ENCODE results near the gene SLC22A23. TPM values are rescaled to one million over a fixed set of nuclear protein-coding genes. Genes with fewer than 3 reads are reported as not detected.

SLC22A23 gene
- total RNA-seq, 2 donors from 2014 or later, result 53.1 to 129 TPM

DNA sequence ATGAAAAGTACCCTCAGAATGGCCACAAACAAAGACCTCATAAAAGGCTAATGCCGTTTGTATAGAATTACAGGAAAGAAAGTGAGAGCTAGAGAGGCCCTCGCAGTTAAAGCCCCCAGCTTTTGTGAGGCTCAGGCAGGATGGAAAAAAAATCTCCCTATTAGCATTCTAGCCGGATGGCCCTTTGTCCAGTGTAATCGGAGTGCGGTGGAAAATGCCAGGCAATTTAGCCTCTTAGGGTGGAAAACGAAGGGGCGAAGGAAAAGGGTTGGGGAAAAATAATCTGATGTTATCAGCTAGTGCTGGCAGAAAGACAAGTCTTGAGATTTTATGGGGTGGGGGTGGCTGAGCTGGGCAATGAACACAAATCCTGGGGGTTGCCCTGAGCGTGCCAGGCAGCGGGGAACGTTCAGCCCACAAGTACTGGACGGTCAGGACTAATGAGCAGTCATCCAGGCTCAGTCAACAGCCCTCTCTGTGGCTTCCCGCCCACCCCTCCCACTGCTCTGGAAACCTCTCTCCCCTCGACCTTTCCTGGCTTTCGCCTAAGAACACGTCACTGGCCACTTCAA is 105.7 kb downstream of the SLC22A23 start:
- H3K27me3 ChIP-seq (replicated peaks; ENCODE audit: insufficient read depth), result no peaks in the 10 kb centered on the region
- no peaks in the 10 kb centered on the region for H3K9me3 ChIP-seq
- 26% methylated on average over 15 of the region's 15 CpGs for WGBS
- peaks cover 11% of the 10 kb centered on the region for H3K4me1 ChIP-seq (replicated peaks)
- no peak overlapping the region for H3K4me3 ChIP-seq
- DNase-seq (ENCODE audit: low spot score), result peak; percentile 36
- TF ChIP-seq, protein P1, sequence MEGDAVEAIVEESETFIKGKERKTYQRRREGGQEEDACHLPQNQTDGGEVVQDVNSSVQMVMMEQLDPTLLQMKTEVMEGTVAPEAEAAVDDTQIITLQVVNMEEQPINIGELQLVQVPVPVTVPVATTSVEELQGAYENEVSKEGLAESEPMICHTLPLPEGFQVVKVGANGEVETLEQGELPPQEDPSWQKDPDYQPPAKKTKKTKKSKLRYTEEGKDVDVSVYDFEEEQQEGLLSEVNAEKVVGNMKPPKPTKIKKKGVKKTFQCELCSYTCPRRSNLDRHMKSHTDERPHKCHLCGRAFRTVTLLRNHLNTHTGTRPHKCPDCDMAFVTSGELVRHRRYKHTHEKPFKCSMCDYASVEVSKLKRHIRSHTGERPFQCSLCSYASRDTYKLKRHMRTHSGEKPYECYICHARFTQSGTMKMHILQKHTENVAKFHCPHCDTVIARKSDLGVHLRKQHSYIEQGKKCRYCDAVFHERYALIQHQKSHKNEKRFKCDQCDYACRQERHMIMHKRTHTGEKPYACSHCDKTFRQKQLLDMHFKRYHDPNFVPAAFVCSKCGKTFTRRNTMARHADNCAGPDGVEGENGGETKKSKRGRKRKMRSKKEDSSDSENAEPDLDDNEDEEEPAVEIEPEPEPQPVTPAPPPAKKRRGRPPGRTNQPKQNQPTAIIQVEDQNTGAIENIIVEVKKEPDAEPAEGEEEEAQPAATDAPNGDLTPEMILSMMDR (IDR thresholded peaks at IDR 0.05), result no peak
- no peak for TF ChIP-seq POLR2AphosphoS5 (IDR thresholded peaks at IDR 0.05)
- TF ChIP-seq POLR2A (IDR thresholded peaks at IDR 0.05), result no peak
- peak overlapping the region; percentile 41 to 57 for H3K27ac ChIP-seq
- intact Hi-C loops (cut with DNase I), result no loop called here
- H3K36me3 ChIP-seq, result no peaks in the 10 kb centered on the region

DNA sequence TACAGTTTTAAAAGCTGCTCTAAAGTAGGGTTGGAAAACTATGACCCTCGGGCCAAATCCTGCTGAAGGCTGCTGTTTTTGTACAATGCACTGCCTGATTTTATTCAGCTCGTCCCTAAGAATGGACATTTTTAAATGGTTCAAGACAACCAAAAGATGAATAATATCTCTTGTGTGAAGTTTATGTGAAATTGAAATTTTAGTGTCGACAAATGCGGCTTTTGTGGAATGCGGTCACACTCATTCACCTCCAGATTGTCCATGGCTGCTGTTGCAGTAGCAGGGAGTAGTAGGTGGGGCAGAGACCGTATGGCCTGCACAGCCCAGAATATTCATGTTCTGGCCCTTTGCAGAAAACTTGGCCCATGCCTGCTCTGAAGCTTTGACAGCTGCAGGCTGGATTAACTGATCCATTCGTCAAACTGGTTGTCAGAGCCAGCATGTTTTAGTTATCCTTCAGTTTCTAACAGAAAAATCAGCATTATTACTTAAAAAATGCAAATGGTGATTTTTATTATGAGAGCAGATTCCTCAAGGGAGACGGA is 106.5 kb downstream of the SLC22A23 start:
- H3K4me3 ChIP-seq, result no peak overlapping the region
- DNase-seq (ENCODE audit: low spot score), result no peak
- H3K27ac ChIP-seq, result no peak overlapping the region
- H3K36me3 ChIP-seq, result no peaks in the 10 kb centered on the region
- WGBS, result 77% methylated on average over 8 of the region's 8 CpGs
- peaks cover 9% of the 10 kb centered on the region for H3K4me1 ChIP-seq (replicated peaks)
- H3K27me3 ChIP-seq (replicated peaks; ENCODE audit: insufficient read depth), result no peaks in the 10 kb centered on the region
- TF ChIP-seq, protein P1 (IDR thresholded peaks at IDR 0.05), result no peak
- no peak for TF ChIP-seq POLR2AphosphoS5 (IDR thresholded peaks at IDR 0.05)
- TF ChIP-seq POLR2A (IDR thresholded peaks at IDR 0.05), result no peak
- no peaks in the 10 kb centered on the region for H3K9me3 ChIP-seq
- intact Hi-C loops (cut with DNase I), result no loop called here

DNA sequence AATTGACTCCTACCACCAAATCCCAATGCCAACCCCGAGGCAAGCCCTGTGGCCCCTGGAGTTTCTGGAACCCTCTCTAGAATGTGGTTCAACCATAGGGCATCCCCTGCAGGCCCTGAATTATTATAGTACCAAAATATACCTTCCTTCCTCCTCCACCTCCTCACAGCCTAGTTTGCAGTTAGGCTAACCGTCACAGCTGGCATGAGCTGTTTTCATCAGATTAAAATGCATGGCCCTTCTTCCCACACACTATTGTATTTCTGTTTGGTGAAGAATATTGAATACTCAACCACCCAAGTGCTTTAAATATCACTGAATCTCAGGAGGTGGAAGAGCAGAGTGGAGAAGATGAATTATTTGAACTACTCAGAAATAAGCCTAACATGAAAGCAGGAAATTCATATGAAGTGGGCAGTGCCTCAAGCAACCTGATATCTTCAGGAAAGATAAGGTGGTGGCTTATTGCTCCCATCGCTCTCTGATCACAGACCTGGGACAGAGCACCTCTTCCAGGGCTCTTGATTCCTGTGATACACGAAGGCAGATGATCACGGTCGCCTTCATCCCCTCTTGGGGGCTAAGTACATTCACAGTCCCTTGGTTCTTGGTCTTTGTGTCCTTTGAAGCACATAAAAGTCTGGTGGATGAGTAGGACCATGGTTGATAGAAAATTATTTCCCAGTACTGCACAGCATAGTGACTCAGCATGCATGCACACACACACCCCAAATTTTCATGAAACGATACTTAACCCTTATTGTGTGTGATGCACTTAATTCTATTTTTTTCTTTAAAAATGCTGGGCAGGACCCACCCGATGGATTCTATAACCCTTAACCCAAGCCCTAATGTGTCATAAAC is 107.2 kb downstream of the SLC22A23 start:
- Histone ChIP-seq H3K27ac (no peak overlapping the region), H3K36me3 (no peaks in the 10 kb centered on the region), H3K4me3 (no peak overlapping the region), H3K4me1 (replicated peaks) (peaks cover 4% of the 10 kb centered on the region), H3K27me3 (replicated peaks; ENCODE audit: insufficient read depth) (no peaks in the 10 kb centered on the region), H3K9me3 (no peaks in the 10 kb centered on the region)
- TF ChIP-seq POLR2A (IDR thresholded peaks at IDR 0.05), result no peak
- no peak for TF ChIP-seq POLR2AphosphoS5 (IDR thresholded peaks at IDR 0.05)
- TF ChIP-seq, protein P1 (IDR thresholded peaks at IDR 0.05), result no peak
- 79% methylated on average over 8 of the region's 8 CpGs for WGBS
- no peak for DNase-seq (ENCODE audit: low spot score)
- intact Hi-C loops (cut with DNase I), result no loop called here

GRCh38 chr6:3348821-3349220 is 108.0 kb downstream of the SLC22A23 start:
- H3K27ac ChIP-seq, result no peak overlapping the region
- 88% methylated on average over 7 of the region's 7 CpGs for WGBS

More at GRCh38 chr6:3348821-3349220, 108.0 kb downstream of the SLC22A23 start:
- Histone ChIP-seq H3K4me3 (no peak overlapping the region), H3K9me3 (no peaks in the 10 kb centered on the region), H3K4me1 (replicated peaks) (peaks cover 4% of the 10 kb centered on the region), H3K36me3 (no peaks in the 10 kb centered on the region), H3K27me3 (replicated peaks; ENCODE audit: insufficient read depth) (no peaks in the 10 kb centered on the region)
- no peak for DNase-seq (ENCODE audit: low spot score)
- intact Hi-C loops (cut with DNase I), result no loop called here
- TF ChIP-seq POLR2AphosphoS5 (IDR thresholded peaks at IDR 0.05) (no peak), POLR2A (IDR thresholded peaks at IDR 0.05) (no peak)
- TF ChIP-seq, protein P1 (IDR thresholded peaks at IDR 0.05), result no peak
